Heart right ventricle (tissue), 16 donors: Measurements from ENCODE around the gene ECHS1. TPM values are rescaled to one million over a fixed set of nuclear protein-coding genes. Genes with fewer than 3 reads are reported as not detected.

ENCODE experiments used
- ATAC-seq, 8 donors: fragments of 200-7000 bp; cut with Tn5 transposase; one replicate each; pipeline ENCODE4 v1.9.1; 2020; ENCODE audit warnings: mild to moderate bottlenecking in 8 of 8, moderate library complexity in 8 of 8, moderate number of reproducible peaks in 1 of 8
- DNase-seq, 2 donors: peaks; one replicate each; pipeline ENCODE4 v3.0.0-alpha.2; 2020
- H3K27ac ChIP-seq, 10 donors: fragments of 200-600 bp; sonication (generic) in 2 of 10; one replicate each; pipeline versions ENCODE4 v1.5.0 to v1.8.0; 2020 to 2022; ENCODE audit warnings: mild to moderate bottlenecking in 3 of 10
- H3K27me3 ChIP-seq, 7 donors: fragments of 200-600 bp; one replicate each; pipeline ENCODE4 v1.8.0; 2021 to 2022; ENCODE audit warnings: mild to moderate bottlenecking in 2 of 7
- H3K36me3 ChIP-seq, 9 donors: fragments of 200-600 bp; sonication (generic) in 1 of 9; one replicate each; pipeline versions ENCODE4 v1.5.0 to v1.8.0; 2020 to 2022; ENCODE audit warnings: mild to moderate bottlenecking in 2 of 9
- H3K4me1 ChIP-seq, 9 donors: fragments of 200-600 bp; sonication (generic) in 1 of 9; one replicate each; pipeline versions ENCODE4 v1.5.0 to v1.8.0; 2020 to 2022; ENCODE audit warnings: mild to moderate bottlenecking in 4 of 9
- H3K4me3 ChIP-seq, 10 donors: fragments of 200-600 bp; sonication (generic) in 2 of 10; one replicate each; pipeline versions ENCODE4 v1.5.0 to v1.8.0; 2020 to 2022; ENCODE audit warnings: mild to moderate bottlenecking in 7 of 10, moderate library complexity in 2 of 10
- H3K9me3 ChIP-seq, 11 donors: fragments of 200-600 bp in 10 of 11; sonication (generic) in 2 of 11; one replicate each; pipeline versions ENCODE4 v1.5.0 to v1.8.0; 2013 to 2022; ENCODE audit warnings: mild to moderate bottlenecking in 2 of 11, control low read depth in 1 of 11, moderate library complexity in 1 of 11
- WGBS, 2 donors: extraction: QIAGEN DNeasy Blood & Tissue Kit; methylation state at CpG; one replicate each; pipeline ENCODE4 v1.1.7; 2013; ENCODE audit warnings: inconsistent platforms in 1 of 2; 5-methylcytosine and 5-hydroxymethylcytosine counted together
- intact Hi-C, 10 donors: fragments of 100-400 bp; cut with DNase I; formaldehyde crosslinking; loops; one replicate each; pipeline versions ENCODE4 v1.11.1 to v1.14.2; 2022
- polyA plus RNA-seq, 2 donors: library from polyadenylated mRNA; stranded (reverse); fragments of 200-250 nt; gene quantifications; one replicate each; pipeline ENCODE4 v1.2.3, GENCODE V29; 2013
- total RNA-seq, 10 donors: library from RNA; stranded (reverse); fragmentation: NEBNext Ultra II Directional in 3 of 10; extraction: Animal tissue kit (Norgen Biotek cat#: 25700) in 3 of 10; gene quantifications; one replicate each; pipeline versions ENCODE4 v1.2.1 to v1.2.4, GENCODE V29; 2021 to 2023
- TF ChIP-seq, protein P1 (sequence below), 9 donors: fragments of 200-600 bp; sonication (generic) in 2 of 9; IDR thresholded peaks; one replicate each; pipeline versions ENCODE4 v1.5.0 to v1.8.0; 2021 to 2022; ENCODE audit warnings: antibody characterized with exemption in 9 of 9, mild to moderate bottlenecking in 5 of 9, moderate library complexity in 1 of 9
- donor health status: Arrhythmogenic right ventricular cardiomyopathy.
- donor health status: ischemic (EF 13 %, LVEDD 7.1; RV severe dilation, severe dysfunction).
- donor health status: healthy with polysubstance abuse.
- donor health status: DM: no; HTN: yes; CAD: no.
- donor health status: DM: no; HTN: no; CAD: no.
- donor health status: ischemic (EF 25% LVEDD 6.9; RV normal size, moderate dysfunction).
- donor health status: ischemic (EF 25% LVEDD 5.7; RV mildly dilated, moderate dysfunction).
- donor health status: healthy.
- donor health status: DM: yes; HTN: yes; CAD: no.
- donor health status: Ischemic cardiomyopathy.
- donor health status: ischemic (EF 35%, LVEDD 5.7; RV mildly dilated, moderate dysfunction).
- donor health status: nonischemic (EF 11% LVEDD 7.7; RV severe dilation, severe dysfunction).
- donor health status: DM: yes; HTN: yes; CAD: no.
- donor health status: PGD.
- donor health status: ischemic (EF 29% LVEDD 5.4; RV normal size, mild dysfunction).
- donor health status: nonischemic (EF 23%, LVEDD 6.1; RV moderate dilation, normal function).

Gene ECHS1
- total and polyA plus RNA-seq, 12 donors, result 117 to 275 (median 213) TPM

DNA sequence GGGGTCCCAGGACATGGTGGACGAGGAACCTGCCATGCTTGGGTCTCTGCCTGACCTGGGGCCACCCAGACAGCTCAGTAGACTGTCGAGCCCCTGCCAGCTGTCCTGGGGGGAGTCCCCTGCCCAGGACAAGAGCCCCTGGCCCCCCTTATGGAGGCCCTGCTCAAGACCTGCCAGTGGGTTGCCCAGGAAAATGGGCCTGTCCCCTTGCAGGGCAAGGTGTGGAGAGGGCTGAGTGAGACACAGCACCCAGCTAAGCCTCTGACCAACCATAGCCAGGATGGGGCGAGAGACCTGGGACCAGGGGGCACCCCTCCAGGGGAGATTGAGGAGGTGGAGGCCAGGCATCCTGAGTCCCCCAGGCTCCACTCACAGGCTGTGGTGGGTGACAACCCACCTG lies 17.2 kb downstream of the ECHS1 start:
- Histone ChIP-seq H3K4me3 (no peak overlapping the region), H3K4me1 (peaks cover 4 to 27% (median 15%) of the 10 kb centered on the region in 9 donors), H3K27me3 (peaks cover 0 to 2% (median 0%) of the 10 kb centered on the region in 7 donors), H3K27ac (no peak overlapping the region), H3K36me3 (peaks cover 0 to 3% (median 0%) of the 10 kb centered on the region in 9 donors), H3K9me3 (peaks cover 0 to 3% (median 0%) of the 10 kb centered on the region in 11 donors)
- WGBS, 2 donors, result 97 to 100% methylated on average over 3 of the region's 3 CpGs
- DNase-seq (no peak), ATAC-seq (no peak)
- TF ChIP-seq, protein P1, sequence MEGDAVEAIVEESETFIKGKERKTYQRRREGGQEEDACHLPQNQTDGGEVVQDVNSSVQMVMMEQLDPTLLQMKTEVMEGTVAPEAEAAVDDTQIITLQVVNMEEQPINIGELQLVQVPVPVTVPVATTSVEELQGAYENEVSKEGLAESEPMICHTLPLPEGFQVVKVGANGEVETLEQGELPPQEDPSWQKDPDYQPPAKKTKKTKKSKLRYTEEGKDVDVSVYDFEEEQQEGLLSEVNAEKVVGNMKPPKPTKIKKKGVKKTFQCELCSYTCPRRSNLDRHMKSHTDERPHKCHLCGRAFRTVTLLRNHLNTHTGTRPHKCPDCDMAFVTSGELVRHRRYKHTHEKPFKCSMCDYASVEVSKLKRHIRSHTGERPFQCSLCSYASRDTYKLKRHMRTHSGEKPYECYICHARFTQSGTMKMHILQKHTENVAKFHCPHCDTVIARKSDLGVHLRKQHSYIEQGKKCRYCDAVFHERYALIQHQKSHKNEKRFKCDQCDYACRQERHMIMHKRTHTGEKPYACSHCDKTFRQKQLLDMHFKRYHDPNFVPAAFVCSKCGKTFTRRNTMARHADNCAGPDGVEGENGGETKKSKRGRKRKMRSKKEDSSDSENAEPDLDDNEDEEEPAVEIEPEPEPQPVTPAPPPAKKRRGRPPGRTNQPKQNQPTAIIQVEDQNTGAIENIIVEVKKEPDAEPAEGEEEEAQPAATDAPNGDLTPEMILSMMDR (IDR thresholded peaks at IDR 0.05), result no peak
- intact Hi-C loops, result no loop called here

DNA sequence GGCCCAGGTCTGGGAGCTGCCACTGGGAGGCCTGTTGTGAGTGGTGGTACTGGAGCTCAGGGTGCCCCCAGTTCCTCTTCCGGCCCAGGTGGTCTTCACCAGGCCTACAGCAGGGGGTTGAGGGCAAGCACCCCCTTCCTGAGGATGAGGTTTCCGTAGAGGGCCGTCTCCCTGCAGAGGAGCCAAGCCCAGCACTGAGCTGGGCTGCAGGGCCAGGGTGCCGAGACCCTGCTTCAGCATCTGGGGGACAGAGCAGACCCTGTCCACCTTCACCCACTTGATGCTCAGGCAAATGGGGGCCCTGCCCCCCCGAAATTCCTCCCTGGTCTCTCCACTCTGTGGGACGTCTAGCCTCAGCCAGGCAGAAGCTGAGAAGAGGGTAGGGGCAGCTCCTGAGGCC lies 17.9 kb downstream of the ECHS1 start:
- ATAC-seq (no peak), DNase-seq (no peak)
- H3K4me3 ChIP-seq, result no peak overlapping the region
- H3K27me3 ChIP-seq, result peaks cover 0 to 9% (median 0%) of the 10 kb centered on the region in 7 donors
- H3K4me1 ChIP-seq, result peaks cover 4 to 28% (median 15%) of the 10 kb centered on the region in 9 donors
- TF ChIP-seq, protein P1 (IDR thresholded peaks at IDR 0.05), result no peak
- 97% methylated on average over 6 of the region's 6 CpGs for WGBS, 2 donors
- H3K27ac ChIP-seq, result no peak overlapping the region
- peaks cover 0 to 3% (median 0%) of the 10 kb centered on the region in 9 donors for H3K36me3 ChIP-seq
- intact Hi-C loops, result no loop called here
- H3K9me3 ChIP-seq, result no peaks in the 10 kb centered on the region

DNA sequence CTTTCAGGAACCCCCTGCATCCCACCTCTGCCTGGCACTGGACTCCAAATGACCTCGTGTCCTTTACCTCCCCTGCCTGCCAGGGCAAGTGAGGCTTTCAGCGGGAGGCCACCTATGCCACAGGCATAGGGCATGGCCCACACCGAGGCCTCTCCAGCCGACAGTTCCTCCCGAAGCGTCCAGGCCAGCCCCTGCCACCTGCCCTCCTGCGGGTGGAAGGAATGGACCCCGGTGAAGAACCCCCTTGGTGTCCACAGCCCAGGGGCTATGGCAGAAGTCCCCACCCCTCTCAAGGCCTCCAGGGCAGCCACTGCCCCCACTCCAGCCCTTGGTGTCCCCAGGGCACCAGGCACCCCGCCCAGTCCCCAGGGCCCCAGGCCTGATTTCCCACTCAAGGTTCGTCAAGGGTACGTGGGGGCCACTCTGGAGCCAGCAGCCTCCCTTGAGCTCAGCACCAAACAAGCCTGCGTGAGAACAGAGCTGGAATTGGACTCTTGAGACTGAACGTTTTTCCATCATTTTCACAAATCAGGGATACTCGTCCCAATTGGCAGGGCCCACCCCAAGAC lies 18.4 kb downstream of the ECHS1 start:
- no peak for DNase-seq
- H3K36me3 ChIP-seq, result peaks cover 0 to 3% (median 0%) of the 10 kb centered on the region in 9 donors
- intact Hi-C loops, result no loop called here
- ATAC-seq, result no peak
- peaks cover 0 to 14% (median 0%) of the 10 kb centered on the region in 7 donors for H3K27me3 ChIP-seq
- 93% methylated on average over 14 of the region's 14 CpGs for WGBS, 2 donors
- TF ChIP-seq, protein P1 (IDR thresholded peaks at IDR 0.05), result no peak
- peaks cover 4 to 28% (median 15%) of the 10 kb centered on the region in 9 donors for H3K4me1 ChIP-seq
- H3K9me3 ChIP-seq, result no peaks in the 10 kb centered on the region
- H3K27ac ChIP-seq, result no peak overlapping the region
- no peak overlapping the region for H3K4me3 ChIP-seq

DNA sequence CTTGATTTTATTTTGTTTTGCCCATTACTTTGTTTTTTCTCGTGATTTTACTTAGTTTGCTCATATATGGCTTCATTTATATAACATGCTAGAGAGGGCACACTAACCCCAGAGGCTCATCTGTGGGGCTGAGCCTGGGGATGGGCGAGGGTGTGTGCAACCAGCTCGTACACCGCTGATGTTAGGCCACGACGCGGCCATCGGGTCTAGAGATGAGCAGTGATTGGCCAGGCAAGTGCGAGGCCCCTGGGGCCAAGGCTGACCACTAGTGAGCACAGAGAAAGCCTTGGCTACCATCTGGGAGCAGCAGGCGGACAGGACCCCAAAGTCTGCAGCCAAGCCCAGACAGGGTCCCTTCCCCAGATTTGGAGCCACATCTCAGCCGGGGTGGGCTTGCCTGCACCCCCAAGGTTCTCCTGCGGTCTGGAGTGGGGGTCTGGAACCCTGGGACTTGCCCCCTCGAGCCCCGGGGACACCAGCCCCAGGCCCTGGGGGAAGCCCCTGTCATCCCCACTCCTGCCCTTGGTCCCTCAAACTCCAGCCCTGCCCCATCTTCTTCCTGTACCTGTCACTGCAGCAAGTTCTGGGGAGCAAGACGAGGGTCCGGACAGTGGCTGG lies 19.1 kb downstream of the ECHS1 start:
- Histone ChIP-seq H3K9me3 (no peaks in the 10 kb centered on the region), H3K27me3 (peaks cover 0 to 21% (median 0%) of the 10 kb centered on the region in 7 donors), H3K27ac (no peak overlapping the region), H3K36me3 (peaks cover 0 to 3% (median 0%) of the 10 kb centered on the region in 9 donors), H3K4me1 (peaks cover 4 to 28% (median 15%) of the 10 kb centered on the region in 9 donors), H3K4me3 (no peak overlapping the region)
- DNase-seq (no peak), ATAC-seq (no peak)
- intact Hi-C loops, result no loop called here
- WGBS, 2 donors, result 86 to 87% methylated on average over 16 of the region's 16 CpGs
- TF ChIP-seq, protein P1 (IDR thresholded peaks at IDR 0.05), result no peak
